Measurements from ENCODE around the gene CDH13.

DNA sequence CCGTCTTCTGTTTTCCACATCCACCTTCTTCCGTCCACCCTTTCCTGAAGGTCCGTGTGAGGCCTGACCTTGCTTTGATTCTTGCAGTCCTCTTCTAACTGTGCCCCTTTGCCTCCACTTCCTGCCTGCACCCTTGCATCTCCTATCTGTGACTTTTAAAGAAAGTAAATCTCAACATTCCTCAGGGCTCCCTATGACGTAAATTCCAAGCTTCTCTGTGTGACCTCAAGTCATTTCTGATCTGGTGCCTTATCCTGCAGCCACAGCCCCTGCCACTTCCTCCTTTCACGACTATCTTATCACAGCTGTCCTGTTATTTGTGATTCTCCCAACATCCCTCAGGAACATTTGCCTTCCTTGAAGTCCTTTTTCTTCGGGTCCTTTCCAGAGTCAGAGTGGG lies 520.5 kb downstream of the CDH13 start:
- TF ChIP-seq ZFP3 (CRISPR knock-in tag; IDR thresholded peaks at IDR 0.05), result no peak
- TF ChIP-seq ZNF70 (CRISPR knock-in tag; IDR thresholded peaks at IDR 0.05), result no peak
- TF ChIP-seq ZNF8 (CRISPR knock-in tag; IDR thresholded peaks at IDR 0.05), result no peak
- TF ChIP-seq, protein P1, sequence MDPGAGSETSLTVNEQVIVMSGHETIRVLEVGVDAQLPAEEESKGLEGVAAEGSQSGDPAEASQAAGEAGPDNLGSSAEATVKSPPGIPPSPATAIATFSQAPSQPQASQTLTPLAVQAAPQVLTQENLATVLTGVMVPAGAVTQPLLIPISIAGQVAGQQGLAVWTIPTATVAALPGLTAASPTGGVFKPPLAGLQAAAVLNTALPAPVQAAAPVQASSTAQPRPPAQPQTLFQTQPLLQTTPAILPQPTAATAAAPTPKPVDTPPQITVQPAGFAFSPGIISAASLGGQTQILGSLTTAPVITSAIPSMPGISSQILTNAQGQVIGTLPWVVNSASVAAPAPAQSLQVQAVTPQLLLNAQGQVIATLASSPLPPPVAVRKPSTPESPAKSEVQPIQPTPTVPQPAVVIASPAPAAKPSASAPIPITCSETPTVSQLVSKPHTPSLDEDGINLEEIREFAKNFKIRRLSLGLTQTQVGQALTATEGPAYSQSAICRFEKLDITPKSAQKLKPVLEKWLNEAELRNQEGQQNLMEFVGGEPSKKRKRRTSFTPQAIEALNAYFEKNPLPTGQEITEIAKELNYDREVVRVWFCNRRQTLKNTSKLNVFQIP (CRISPR knock-in tag; IDR thresholded peaks at IDR 0.05; ENCODE audit: borderline replicate concordance, low read depth), result no peak
- no peak for TF ChIP-seq TOX (CRISPR knock-in tag; IDR thresholded peaks at IDR 0.05; ENCODE audit: borderline replicate concordance)
- TF ChIP-seq ZFP30 (CRISPR knock-in tag; IDR thresholded peaks at IDR 0.05), result no peak
- TF ChIP-seq ZC3H10 (CRISPR knock-in tag; IDR thresholded peaks at IDR 0.05), result no peak
- TF ChIP-seq, protein P2, sequence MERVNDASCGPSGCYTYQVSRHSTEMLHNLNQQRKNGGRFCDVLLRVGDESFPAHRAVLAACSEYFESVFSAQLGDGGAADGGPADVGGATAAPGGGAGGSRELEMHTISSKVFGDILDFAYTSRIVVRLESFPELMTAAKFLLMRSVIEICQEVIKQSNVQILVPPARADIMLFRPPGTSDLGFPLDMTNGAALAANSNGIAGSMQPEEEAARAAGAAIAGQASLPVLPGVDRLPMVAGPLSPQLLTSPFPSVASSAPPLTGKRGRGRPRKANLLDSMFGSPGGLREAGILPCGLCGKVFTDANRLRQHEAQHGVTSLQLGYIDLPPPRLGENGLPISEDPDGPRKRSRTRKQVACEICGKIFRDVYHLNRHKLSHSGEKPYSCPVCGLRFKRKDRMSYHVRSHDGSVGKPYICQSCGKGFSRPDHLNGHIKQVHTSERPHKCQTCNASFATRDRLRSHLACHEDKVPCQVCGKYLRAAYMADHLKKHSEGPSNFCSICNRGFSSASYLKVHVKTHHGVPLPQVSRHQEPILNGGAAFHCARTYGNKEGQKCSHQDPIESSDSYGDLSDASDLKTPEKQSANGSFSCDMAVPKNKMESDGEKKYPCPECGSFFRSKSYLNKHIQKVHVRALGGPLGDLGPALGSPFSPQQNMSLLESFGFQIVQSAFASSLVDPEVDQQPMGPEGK (CRISPR knock-in tag; IDR thresholded peaks at IDR 0.05; ENCODE audit: borderline replicate concordance), result no peak
- no peak for TF ChIP-seq ESRRG (CRISPR knock-in tag; IDR thresholded peaks at IDR 0.05)
- no peak for TF ChIP-seq SNAI2 (CRISPR knock-in tag; IDR thresholded peaks at IDR 0.05)

All from SK-N-SH treated with all-trans-retinoic acid at 6 μM for 48 hours (cell line).